ENCODE measurements around the gene CD93.

Gene CD93

DNA sequence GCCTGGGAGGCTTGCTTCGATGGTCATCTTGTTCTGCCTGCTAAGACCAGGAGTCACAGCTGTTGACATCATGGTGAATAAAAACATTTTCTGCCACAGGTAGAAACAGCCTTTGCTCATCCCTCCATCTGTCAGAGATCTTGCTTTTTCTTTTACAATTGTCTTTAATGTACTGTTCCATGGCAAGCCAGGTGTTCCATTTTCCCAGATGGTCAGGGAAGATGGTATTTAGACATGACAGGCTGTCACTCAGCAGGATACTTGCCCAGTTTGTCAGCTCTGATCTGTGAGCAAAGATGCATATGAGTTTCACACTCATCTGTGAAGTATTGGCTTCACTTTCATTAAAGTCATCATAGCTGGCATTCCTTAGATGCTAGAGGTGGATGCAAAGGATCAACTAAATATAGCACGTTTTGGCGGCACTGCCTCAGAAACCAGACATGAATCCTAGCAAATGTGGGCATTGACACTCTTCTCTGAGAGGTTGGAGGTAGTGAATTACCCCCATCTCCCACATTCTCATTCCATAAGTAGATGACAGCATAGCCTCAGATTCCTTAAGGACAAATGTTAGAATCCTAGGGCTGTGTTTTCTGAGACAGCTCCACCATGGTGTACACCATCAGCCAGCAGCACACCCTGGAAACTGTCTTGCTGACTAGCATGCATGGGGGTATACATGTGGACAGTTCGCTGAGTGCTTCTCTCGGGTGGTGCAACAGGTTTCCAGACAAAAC lies 46.8 kb downstream of the CD93 start:
- no peak for DNase-seq (ENCODE audit: extremely low read depth in 1 of 2, low read depth in 1 of 2)

- DNase-seq (ENCODE audit: extremely low read depth in 1 of 2, low read depth in 1 of 2): no peak
Measured at GRCh38 chr20:23037017-23037481, 49.1 kb downstream of the CD93 start.

DNA sequence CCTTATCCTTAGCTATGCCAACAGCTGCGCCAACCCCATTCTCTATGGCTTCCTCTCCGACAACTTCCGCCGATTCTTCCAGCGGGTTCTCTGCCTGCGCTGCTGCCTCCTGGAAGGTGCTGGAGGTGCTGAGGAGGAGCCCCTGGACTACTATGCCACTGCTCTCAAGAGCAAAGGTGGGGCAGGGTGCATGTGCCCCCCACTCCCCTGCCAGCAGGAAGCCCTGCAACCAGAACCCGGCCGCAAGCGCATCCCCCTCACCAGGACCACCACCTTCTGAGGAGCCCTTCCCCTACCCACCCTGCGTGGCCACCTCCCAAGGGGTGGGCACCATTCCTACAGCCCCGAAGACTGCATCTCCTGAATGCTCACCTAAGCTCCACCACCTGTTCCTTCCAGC lies 49.8 kb downstream of the CD93 start:
- no peak for DNase-seq (ENCODE audit: extremely low read depth in 1 of 2, low read depth in 1 of 2)

- DNase-seq (ENCODE audit: extremely low read depth in 1 of 2, low read depth in 1 of 2): no peak
Measured at GRCh38 chr20:23035731-23036130, 50.4 kb downstream of the CD93 start.

- no peak for DNase-seq (ENCODE audit: extremely low read depth in 1 of 2, low read depth in 1 of 2)
Measured at GRCh38 chr20:23034721-23035671, 51.1 kb downstream of the CD93 start, which contains the start of gene SSTR4. Gene SSTR4 (plus strand): TSS chr20:23035312. CDS start chr20:23035484, 172 bp downstream.

DNA sequence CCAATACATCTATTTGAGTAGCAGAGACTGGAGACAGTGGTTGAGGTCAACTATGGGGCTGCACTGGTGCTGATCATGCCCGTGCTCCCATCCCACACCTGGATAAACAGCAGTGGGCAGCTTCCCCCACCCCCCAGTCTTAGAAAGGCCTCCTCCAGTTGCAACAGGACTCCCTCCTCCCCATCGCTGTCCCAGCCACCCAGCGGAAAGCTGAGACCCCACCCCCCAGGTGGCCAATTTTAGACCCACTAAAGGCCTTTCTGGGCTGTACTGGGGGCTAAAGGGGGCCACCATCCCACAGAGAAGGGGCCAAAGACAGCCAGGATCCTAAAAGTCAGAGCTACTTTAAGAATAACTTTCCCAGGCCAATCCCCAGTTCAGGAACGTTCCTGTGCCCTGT lies 52.2 kb downstream of the CD93 start:
- DNase-seq (ENCODE audit: extremely low read depth in 1 of 2, low read depth in 1 of 2): no peak

- DNase-seq (ENCODE audit: extremely low read depth in 1 of 2, low read depth in 1 of 2): no peak
Measured at GRCh38 chr20:23032750-23033078, 53.4 kb downstream of the CD93 start.

- no peak for DNase-seq (ENCODE audit: extremely low read depth in 1 of 2, low read depth in 1 of 2)
Measured at GRCh38 chr20:23032056-23032749, 53.9 kb downstream of the CD93 start.

DNA sequence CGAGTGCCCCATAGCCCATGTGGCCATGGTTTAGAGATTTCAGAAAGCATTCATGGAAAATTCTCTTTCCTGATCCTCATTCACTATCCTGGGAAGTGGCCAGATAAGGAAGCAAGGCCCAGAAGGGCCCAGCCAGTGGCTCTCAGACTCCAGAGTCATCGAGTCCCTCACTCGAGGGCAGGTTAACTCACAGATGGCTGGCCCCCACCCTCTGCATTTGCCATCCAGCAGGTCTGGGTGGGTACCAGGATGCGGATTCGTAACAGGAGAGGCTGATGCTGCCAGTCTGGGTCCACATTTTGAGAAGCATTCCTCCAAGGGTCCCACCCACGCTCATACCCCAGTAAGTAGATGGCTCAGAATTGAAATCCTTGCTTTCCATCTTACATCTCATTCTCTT lies 54.8 kb downstream of the CD93 start:
- DNase-seq (ENCODE audit: extremely low read depth in 1 of 2, low read depth in 1 of 2): no peak

Data from activated CD8-positive, alpha-beta memory T cell treated with anti-CD3 and anti-CD28 coated beads for 1 hour (primary cell).